ENCODE measurements around the gene PDE8B.

The PDE8B gene

DNA sequence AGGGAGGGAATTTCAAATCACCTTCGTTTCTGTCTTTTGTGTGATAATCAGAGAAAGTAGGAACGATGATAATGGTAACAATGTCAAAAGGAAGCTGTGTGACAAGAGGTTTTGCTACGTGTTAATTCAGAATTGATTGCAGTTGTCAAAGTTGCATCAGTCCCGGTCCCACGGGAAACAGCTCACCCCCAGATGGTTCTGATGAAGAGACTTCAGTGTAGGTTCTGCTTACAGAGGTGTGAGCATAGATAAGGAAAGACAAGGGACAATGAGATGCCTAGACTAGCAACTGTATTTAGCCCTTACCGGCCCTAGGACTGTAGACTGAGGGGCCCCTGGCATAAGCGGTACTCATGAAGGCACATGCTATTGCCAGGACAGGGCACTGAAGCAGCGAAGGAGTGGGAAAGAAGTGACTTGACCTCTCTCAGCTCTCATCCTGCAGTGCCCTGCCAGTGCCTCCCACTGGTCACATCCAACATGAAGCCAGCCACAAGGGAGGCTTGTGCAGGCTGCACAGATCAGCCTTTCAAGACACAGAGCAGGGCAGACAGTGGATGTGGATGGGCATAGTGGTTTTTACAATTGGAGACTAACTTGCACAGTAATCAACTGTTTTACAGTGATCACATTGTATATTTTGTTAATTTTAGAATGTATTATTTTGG is 21.1 kb downstream of the PDE8B start:
- DNase-seq: no peak

DNA sequence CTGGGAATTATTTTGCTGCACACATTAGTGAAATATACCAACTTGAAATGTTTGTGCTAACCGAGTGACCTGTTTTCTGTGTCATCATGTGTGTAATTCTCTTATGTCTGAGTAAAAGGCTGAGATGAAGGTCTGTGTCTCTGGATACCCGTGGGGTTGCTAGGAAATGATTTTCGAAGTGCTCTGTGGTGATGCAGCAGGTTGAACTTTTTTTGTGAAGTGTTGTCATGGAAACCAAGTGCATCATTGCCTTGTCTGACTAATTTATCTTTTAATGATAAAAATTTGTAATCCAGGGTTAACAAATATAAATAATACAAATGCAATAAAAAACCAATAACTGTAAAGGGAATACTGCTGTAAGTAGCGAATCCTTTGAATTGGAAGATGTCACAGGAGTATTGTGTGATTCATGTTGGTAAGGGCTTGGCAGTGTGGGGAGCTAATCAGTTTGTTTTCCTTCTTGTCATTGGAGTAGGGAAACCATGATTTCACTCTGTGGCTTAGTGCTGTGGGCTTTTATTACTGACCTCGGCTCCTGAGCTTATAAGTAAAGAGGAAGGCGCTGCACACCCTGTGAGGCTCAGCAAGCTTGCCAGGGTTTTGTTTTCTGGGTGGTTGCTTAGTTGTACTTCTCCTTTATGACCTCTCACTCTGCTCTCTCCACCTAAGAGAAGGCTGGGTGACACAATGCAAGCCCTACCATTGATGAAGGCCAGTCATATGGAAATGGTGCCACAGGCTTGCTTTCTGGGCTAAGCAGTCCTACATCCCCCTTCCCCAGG is 22.3 kb downstream of the PDE8B start:
- no peak for DNase-seq

DNA sequence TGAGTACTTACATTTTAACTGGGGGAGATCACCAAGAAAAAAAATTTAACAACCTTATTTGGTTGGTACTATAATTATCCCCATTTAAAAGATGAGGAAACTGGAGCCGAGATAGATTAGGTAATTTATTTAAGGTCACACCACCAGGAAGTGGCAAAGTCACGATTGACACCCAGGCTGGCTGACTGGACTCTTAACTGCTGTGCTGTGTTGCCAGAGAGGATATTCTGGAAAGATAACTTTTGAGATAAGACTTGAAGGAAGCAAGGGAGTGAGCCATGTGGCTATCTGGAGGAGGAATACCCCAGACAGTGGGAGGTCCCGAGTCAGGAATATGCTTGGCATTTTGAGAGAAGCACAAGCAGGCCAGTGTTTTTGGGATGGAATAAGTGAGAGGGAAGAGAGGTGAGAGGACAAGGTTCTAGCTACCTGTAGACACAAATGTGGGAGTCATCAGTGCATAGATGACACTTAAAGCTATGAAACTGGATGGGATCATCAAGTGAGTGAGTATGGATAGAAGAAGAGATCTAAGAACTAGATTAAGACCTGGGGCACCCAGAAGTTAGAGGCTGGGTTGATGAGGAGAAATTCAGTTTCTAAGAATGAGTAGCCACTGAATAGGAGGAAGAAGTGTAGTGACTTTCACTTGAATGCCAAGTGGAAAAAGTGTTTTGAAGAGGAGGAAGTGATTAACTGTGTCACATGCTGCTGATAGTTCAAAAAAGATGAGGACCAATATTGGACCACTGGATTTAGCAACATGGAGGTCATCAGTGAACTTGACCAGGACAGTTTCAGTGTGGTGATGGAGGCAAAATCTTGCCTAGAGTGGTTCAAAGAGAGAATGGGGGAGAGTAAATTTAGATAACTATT is 25.6 kb downstream of the PDE8B start:
- DNase-seq: no peak

DNA sequence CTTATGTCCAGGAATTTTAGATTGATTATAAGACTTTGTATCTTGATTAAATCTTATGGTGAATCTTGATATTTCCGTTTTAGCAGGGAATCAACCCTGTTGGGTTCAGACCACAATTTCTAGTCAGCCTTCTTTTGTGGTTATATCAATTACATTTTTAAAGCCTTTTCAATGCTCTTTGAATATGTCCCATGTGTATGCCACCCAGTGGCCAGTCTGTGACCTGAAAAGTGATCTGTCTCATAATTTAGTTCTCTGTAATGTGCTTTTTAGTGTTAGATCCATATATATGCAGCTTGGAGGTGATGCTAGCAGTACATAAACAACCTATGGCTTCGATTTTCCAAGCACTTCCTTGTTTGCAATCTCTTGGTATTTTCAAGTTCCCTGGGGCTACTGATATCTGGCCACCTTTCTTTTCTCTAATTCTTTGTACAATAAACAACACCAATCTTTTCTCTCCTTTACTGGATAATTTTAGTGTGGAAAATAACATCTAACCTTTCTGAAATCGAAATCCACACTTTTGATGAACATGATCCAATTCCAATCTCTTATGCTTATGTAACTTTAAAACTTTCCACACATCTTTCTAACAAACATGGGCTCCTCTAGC is 28.8 kb downstream of the PDE8B start:
- DNase-seq: no peak

DNA sequence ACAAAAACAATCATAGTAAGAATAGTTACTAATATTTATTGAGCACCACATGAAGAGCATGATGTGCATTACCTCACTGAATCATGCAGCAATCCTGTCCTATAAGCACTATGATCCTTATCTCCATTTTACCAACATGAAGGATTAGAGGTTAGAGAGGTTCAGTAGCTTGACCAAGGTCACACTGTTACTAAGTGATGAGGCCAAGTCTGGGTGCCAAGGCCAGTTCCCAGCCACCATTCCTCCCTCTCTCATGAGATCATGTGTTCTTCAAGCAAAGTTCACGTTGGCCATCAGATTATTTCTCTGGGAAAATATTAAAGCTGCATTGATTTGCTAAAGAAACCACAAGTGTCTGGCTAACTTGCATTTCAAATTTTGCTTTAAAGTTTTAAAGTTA is 31.0 kb downstream of the PDE8B start:
- no peak for DNase-seq

DNA sequence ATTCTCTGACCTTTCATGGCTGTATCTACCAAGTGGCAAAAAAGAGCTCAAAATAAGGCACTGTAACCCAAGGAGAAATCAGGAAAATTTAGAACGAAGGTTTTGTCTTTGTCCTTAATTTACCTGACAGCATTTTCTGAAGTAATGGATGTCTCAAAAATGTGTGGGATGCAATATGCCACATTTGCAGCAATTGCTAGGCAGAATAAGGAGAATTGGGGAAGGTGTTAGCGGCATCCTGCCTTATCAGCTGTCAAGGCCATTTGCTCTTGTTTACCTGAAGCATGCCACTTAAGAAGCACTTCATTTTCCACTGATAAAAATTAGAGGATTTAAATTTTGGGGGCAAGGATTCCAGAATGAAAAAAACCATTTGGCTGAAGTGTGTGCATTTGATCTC is 39.0 kb downstream of the PDE8B start:
- DNase-seq: no peak

DNA sequence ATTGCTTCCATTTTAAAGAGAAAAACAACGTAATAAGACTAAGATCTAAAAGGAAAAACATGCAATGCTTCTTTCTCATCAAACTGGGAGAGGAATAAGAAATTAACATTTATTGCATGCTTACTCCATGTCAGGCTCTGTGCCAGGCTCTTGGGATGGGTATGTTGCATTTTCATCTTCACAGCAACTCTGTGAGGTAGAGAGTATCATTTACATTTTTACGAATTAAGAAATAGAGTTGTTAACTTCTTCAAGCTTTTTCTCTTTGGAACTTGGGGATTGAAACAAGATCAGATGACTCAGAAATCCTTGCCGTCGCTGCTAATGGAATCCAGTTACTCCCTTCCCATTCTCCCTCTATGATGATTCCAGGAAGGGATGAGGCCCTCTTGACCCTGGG is 39.5 kb downstream of the PDE8B start:
- DNase-seq: no peak

DNA sequence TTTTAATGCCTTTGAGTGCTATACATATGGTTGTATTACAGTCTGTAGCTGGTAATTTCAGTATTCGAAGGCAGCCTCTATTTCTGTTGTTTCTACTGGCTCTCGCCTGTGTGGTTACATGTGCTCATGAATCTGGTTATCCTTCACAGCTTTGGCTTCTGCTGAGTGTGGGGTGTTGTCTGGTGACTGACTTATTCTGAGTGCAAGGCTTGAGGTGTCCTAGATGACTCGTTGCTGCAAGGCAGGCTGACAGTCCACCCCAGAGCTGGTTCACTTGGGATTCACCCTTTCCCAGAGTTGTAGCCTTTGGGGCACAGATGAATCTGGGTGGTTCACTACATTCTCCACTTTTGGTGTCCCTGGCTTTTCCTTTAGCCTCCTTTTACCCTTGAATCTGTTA is 41.4 kb downstream of the PDE8B start:
- no peak for DNase-seq

DNA sequence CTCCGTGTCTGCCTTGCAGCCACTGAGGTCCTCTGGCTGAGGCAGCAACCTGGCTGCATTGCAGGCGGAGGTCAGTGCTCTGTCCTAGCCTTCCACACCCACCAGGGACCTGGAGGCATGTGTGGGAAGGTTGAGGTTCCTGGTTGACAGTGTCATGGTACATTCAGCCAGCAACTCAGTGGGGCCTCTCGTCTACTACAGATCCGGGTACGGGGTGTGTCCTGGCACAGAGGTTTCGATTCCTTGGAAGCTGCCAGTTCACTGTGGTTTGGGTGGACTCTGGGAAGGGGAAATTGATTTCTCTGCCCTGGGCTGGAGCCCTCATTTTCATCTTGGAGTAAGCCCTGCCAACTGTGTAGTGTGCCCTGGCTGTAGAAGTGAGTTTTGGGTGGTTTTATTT is 45.1 kb downstream of the PDE8B start:
- DNase-seq: no peak

DNA sequence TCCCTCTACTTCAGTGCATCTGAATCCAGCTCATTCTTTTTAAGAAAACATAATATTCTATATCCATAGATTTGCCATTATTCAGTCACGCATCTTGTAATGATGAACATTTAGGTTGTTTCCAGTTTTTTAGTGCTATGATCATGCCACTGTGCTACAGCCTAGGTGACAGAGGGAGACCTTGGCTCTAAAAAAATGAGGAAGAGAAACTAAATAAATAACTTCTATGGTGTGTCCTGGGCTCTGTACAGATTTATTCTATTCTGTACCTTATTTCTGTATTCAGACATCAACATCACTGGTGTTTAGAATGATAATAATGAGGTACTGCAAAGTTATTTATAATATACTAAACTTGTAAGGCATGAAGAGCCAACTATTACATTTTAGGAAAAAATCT is 45.9 kb downstream of the PDE8B start:
- DNase-seq: no peak

DNA sequence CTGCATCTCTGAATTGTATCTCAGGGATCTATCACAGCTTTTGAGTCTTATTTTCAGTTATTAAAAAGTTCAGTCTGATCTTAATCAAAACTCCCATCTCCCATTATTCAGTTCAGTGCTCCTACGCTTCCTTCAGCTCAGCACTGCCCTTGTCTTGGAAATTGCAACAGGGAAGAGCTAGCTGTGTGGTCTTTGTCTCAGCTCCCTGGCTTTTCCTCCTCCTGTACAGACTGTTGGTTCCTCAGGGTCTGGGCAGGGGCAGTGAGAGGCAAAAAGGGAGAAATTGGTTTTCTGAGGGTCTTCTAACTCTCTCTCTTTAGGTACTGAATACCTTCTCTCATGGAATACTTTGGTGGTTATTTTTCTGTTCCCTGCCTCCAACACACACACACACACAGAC is 48.2 kb downstream of the PDE8B start:
- no peak for DNase-seq

DNA sequence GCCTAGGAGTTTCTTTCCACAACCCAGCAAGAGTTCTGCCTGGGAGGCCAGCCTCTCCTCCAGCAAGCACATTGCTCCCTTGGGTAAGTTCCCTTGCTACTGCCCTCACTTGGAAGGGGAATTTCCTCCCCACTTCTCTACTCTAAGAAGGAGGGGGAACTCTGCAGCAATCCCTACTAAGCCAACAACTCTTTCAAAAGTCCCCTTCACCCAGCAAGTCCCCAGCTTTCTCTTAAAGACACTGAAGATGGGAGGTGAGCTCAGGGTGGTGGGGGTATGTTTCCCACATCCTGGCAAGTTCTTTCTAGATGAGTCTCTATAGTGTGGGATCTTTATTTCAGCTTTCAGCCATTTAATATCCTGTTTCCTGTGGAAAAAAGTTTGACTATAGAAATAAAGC is 49.0 kb downstream of the PDE8B start:
- DNase-seq: no peak

DNA sequence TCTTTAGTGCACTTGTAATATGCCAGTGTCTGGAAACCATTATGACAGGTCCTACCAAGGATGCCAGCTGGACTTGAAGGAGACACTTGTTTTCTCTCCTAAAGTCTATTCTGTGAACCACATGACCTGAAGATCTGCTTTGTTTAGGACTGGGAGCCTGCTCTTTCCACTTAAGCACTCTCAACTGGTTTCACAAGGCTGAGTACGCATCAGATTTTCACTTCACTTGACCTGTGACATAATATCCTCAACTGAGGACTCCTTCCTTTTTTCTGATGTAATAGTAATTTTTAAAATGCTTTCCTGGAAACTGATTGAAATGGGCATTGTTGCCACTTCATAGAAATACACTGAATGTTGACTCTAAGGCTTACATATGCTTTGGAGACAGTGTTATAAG is 52.2 kb downstream of the PDE8B start:
- no peak for DNase-seq

DNA sequence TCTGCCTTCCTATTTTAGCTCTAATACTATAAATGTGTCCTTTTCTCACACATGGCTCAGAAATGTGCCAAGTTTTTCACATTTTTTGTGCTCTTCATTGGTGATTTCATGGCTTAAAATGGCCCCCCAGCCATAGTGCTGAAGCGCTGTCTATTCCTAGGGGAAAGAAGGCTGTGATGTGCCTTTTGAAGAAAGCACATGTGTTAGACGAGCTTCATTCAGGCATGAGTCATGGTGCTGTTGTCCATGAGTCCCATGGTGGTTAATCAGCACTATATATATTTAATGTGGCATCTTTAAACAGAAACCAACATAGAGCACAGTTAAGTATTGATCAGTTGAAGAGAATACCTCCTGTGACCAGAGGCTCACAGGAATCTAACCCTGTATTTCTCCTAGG is 55.8 kb downstream of the PDE8B start:
- no peak for DNase-seq

DNA sequence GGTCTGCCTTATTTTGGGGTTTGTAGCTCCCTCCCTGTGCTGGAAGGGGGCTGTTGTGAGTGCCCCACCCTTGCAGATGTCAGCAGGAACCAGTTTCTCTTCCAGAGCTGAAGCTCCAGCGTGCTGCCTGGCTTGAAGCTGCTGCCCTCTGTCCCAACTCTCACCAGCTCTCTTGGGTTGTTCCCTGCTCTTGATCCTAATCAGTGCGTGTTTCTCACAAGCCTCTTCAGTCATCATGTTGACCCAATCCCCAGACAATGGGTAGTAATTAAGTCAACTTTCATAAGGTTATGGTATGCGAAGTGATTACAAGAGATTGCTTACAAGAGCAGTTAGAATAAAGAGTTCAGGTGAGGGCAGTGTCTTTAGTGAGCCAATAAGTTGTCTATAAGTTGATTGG is 57.0 kb downstream of the PDE8B start:
- no peak for DNase-seq

DNA sequence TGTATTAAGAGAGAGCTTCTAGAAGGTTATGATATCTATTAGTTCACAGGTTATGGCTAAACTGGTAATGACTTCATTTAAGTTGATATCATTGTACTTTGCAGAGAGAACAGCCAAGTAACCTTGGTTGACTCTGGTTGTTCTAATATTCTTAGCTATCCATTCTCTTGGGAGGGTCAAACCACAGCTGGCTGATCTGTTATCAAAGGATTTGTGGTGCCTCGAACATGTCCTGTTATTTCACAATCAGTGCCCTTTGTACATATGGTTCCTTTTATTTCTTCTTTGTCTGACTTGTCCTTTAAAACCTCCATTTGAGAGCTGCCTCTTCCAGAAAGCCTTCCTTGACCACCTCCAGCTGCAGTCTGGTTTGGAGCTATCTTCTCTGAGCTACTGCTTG is 61.7 kb downstream of the PDE8B start:
- no peak for DNase-seq

DNA sequence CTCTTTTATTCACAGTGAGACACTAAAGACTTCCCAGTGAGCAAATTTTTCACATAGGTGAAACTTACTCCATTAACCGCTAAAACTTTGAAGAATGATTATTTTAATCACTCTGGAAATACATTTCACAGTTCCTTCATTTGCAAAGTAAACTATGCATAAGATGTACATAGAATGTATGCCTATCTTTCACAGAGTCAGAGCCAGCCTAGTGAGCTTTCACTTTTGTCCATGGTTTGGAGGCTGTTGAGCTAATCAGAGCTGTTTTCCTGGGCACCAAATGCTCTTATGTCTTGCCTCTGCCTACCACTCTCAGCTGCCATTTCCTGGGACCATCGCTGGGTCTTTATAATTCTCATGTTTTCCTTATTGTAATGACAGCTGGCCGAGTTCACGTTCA is 67.3 kb downstream of the PDE8B start:
- no peak for DNase-seq

DNA sequence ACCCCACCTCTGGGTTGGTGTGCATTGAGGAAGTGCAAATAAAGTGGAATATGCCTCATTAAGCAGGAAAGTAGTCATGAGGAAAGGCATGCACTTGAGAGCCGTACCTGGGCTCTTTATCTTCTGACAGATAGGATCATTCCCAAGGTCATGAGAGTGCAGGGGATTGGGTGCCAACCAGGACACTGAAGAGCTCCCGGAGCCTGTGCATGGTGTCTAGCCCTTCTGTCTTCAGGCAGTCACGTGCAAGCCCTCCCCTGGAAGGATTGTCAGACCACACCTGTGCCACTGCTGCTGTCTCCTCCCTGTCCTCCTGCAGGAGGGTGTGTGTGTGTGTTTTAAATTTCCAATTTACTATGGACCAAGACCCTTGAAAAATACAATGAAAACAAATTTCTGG is 69.6 kb downstream of the PDE8B start:
- DNase-seq: no peak

DNA sequence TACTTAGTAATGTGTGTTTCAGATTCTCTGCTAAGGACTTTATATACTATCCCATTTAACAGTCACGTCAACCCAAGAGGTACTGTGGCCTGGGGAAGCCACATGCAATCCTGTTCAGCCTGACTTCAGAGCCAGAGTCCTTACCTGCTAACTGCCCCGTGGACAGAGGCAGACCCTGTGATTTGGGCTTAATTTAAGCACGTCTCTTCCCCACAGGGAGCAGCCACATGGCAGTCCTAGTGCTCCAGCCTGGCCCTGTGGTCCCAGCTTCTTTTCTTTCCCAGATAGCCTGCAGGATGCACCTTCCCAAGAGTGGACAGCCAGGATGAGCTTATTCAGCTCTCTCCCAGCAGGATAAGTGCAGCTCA is 71.5 kb downstream of the PDE8B start:
- DNase-seq: no peak

DNA sequence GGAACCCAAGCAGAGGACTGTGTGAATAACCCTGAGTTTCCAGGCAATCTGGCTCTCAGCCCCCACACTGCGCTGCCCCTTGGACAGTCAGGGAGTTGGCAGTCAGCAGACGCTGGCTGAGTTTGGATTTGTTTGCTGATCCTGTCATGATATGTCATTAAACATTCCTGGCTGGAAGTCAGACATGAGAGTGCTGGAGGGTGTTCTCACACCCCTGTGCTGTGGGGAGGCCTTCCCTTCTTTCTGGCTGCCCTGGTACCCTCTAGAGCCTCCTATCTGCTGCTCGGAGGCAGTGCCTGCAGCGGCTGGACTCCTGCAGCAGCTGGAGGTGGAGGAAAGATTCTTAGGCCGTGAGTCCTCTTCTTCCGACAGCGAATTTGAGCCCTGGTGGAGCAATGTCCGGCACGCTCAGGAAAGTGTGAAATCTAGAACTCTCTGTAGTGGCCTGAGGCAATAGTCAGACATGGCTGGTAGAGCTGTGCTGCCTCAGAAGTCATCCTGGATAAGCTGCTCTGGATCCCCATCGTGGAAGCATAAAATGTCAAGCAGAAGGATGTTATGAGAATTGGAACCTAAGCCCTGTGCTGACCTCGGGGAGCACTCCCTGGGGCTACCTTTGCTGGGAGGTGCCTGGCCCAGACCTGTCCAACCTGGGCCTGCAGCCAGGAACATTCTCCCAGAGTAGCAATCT is 72.0 kb downstream of the PDE8B start:
- peak in 1 of 2 experiments; percentile 13 for DNase-seq

DNA sequence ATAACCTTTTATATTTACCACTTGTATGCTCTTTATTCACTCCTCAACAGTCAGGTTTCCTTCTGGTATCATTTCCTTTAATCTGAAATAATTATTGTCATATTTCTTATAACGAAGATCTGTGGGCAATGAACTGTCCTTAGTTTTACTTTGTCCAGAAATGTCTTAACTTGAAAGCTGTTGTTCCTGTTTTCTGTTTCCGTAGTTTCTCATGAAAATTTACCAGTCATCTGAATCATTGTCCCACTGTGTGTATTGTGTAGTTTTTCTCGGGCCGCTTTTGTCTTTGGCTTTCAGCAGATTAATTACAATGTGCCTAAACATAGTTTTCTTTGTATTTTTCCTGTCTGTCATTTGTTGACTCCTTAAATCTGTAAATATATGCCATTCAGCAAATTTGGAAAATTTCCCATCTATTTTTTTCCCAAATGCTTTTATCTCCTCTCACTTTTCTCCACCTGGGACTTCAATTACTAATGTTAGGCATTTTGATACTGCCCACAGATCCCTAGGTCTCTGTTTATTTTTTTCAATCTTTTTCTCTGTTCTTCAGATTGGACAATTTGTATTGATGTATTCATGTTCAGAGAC is 74.9 kb downstream of the PDE8B start:
- no peak for DNase-seq

DNA sequence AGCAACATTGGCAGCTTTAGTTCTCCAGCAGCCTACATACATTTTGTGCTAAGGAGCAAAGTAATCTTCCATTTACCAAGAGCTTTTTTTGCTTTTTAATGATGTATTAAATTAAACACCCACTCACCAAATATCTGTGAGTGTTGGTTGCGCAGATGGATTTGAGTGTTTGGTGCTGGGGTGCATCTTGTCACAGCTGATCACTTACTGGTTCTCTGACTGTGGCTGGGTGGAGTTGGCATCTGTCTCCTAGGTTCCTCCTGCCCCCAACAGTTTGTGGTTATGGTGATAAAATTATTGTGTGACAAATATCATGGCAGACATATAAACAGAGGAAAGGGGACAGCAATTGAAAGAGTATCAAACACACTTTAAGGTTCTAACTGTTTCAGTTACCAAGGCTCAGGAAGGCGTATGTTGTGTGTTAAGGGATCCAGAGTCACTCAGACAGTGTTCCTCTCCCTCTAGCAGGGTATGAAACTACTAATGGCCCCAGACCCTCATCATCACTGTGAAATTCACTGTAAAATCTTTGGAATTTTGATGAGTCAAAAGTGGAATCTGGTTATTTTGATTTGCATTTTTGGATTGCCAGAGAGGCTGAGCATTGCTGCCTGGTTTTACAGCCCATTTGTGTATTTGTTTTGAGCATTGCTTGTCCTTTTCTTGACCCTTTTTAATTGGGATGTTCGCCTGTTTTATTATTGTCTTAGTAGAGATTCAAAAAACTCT is 81.7 kb downstream of the PDE8B start:
- DNase-seq: no peak

All from NCI-H2081 (cell line).